SU-DHL-6 (cell line): ENCODE measurements around the gene ZNF512B.

ENCODE experiments used
- H2AFZ ChIP-seq: fragments of 200-600 bp; sonication (generic); 2 replicates; pipeline ENCODE4 v1.6.1; 2014; ENCODE audit warnings: low read depth, mild to moderate bottlenecking, moderate library complexity, mixed read lengths, antibody characterized with exemption, low read length; ENCODE audit not compliant: severe bottlenecking
- H3F3A ChIP-seq: fragments of 200-600 bp; shearing (Covaris generic); 2 replicates; pipeline ENCODE4 v1.6.0; 2016; ENCODE audit warnings: antibody characterized with exemption, mild to moderate bottlenecking; ENCODE audit not compliant: insufficient read depth
- H3K27ac ChIP-seq: fragments of 200-600 bp; sonication (generic); 2 replicates; pipeline ENCODE4 v1.5.1; 2016; ENCODE audit warnings: low read depth, mild to moderate bottlenecking, low read length, moderate library complexity, mixed read lengths
- H3K27me3 ChIP-seq: fragments of 200-600 bp; sonication (generic), shearing (Covaris generic); 2 replicates; pipeline ENCODE4 v1.6.0; 2014; ENCODE audit warnings: mild to moderate bottlenecking, low read length
- H3K36me3 ChIP-seq: fragments of 200-600 bp; sonication (generic); 2 replicates; pipeline ENCODE4 v1.6.1; 2014; ENCODE audit warnings: mild to moderate bottlenecking, low read length, mixed read lengths
- H3K4me2 ChIP-seq: fragments of 300-600, 200-600 bp; shearing (Covaris generic), sonication (generic); 2 replicates; pipeline ENCODE4 v1.6.0; 2014; ENCODE audit warnings: low read length, low read depth, mild to moderate bottlenecking; ENCODE audit not compliant: poor library complexity, severe bottlenecking
- H3K4me3 ChIP-seq: fragments of 200-600 bp; sonication (generic); 2 replicates; pipeline ENCODE4 v1.5.1; 2014; ENCODE audit warnings: antibody characterized with exemption, low read length, mild to moderate bottlenecking, mixed read lengths; ENCODE audit not compliant: insufficient read depth, poor library complexity, severe bottlenecking
- H3K79me2 ChIP-seq: fragments of 200-600 bp; sonication (generic); 2 replicates; pipeline ENCODE4 v1.6.1; 2014; ENCODE audit warnings: mild to moderate bottlenecking, low read length, moderate library complexity; ENCODE audit not compliant: insufficient read depth
- H3K9ac ChIP-seq: fragments of 200-600 bp; sonication (generic); 2 replicates; pipeline ENCODE4 v1.7.0; 2014; ENCODE audit warnings: mild to moderate bottlenecking, low read length
- H3K9me2 ChIP-seq: fragments of 200-600 bp; sonication (generic); replicated peaks from 2 replicates; pipeline ENCODE4 v1.6.1; 2014; ENCODE audit warnings: low read length; ENCODE audit not compliant: insufficient read depth
- H3K9me3 ChIP-seq: fragments of 200-600 bp; sonication (generic); 2 replicates; pipeline ENCODE4 v1.6.1; 2014; ENCODE audit warnings: low read length, mixed read lengths; ENCODE audit not compliant: insufficient read depth
- H4K20me1 ChIP-seq: fragments of 200-600 bp; sonication (generic); 2 replicates; pipeline ENCODE4 v1.6.1; 2014; ENCODE audit warnings: low read depth, mild to moderate bottlenecking, antibody characterized with exemption, low read length, moderate library complexity, mixed read lengths
- CTCF ChIP-seq: fragments of 200-600 bp; sonication (generic); IDR thresholded peaks from one replicate; pipeline ENCODE4 v1.5.1; 2017; ENCODE audit warnings: antibody characterized with exemption, mild to moderate bottlenecking, low read length, moderate library complexity; ENCODE audit not compliant: insufficient read depth, poor library complexity, severe bottlenecking
- EZH2phosphoT487 ChIP-seq: fragments of 200-600 bp; sonication (generic), shearing (Covaris generic); conservative IDR thresholded peaks from 2 replicates; pipeline ENCODE4 v1.6.1; 2018; ENCODE audit warnings: mild to moderate bottlenecking, antibody characterized with exemption, low read length, moderate library complexity, mixed read lengths

The ZNF512B gene

GRCh38 chr20:64003960-64004725, 34.4 kb upstream of the ZNF512B start:
- no peak overlapping the region for H3K4me2 ChIP-seq
- no peak for TF ChIP-seq EZH2phosphoT487
- TF ChIP-seq CTCF = no peak

DNA sequence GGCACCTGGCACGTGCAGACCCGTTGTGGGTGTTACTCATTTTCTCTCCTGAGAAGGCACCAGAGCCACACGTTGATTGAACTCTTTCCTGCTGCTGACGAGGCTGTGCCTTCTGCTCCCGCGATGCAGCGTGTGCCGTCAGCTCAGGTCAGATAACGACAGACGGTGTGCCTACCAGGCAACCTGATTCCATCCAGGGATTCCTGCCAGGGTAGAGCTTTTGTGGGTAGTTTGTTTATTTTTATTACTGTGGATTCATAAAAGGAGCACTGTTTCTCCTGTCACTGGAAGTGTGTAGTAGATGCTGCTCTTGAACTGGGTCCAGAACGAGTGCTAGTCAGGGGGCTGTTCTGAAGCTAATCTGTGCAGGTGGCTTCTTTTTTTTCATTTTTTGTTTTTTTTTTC, 31.9 kb upstream of the ZNF512B start:
- Histone ChIP-seq H3K79me2 (no peaks in the 10 kb centered on the region), H3K4me2 (no peak overlapping the region), H3F3A (0 out of 2 replicates have a peak, but pooled peaks cover 4% of the 10 kb centered on the region), H3K36me3 (0 out of 2 replicates have a peak, but pooled peaks cover 9% of the 10 kb centered on the region), H3K27me3 (no peaks in the 10 kb centered on the region), H3K9ac (no peak overlapping the region), H3K4me3 (no peak overlapping the region), H3K9me3 (no peaks in the 10 kb centered on the region), H3K27ac (no peak overlapping the region), H4K20me1 (no peaks in the 10 kb centered on the region), H3K9me2 (no peaks in the 10 kb centered on the region), H2AFZ (no peak overlapping the region)
- TF ChIP-seq CTCF (no peak), EZH2phosphoT487 (no peak)

More at GRCh38 chr20:64003960-64004725, 34.4 kb upstream of the ZNF512B start:
- Histone ChIP-seq H3K36me3 (0 out of 2 replicates have a peak, but pooled peaks cover 7% of the 10 kb centered on the region), H3K4me3 (no peak overlapping the region), H3F3A (no peaks in the 10 kb centered on the region), H3K27me3 (no peaks in the 10 kb centered on the region), H3K9ac (no peak overlapping the region), H3K79me2 (no peaks in the 10 kb centered on the region), H3K9me3 (no peaks in the 10 kb centered on the region), H2AFZ (no peak overlapping the region), H3K27ac (no peak overlapping the region), H4K20me1 (no peaks in the 10 kb centered on the region), H3K9me2 (no peaks in the 10 kb centered on the region)

DNA sequence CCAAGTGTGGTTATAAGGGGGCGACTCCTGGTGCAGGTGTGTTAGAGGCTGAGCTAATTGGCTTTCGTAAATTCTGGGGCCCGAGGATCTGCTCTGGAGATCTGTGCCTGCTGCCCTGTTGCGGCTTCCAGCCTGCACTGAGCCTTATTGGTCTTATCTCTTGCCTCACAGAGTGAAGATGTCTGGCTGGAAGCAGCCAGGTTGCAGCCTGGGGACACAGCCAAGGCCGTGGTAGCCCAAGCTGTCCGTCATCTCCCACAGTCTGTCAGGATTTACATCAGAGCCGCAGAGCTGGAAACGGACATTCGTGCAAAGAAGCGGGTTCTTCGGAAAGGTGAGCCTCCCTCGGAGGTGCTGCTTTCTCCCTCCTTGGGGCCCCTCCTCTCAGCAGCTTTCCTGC, 31.2 kb upstream of the ZNF512B start:
- Histone ChIP-seq H3K27ac (no peak overlapping the region), H3K4me2 (no peak overlapping the region), H3K9me2 (no peaks in the 10 kb centered on the region), H2AFZ (no peak overlapping the region), H3K36me3 (0 out of 2 replicates have a peak, but pooled peaks cover 9% of the 10 kb centered on the region), H4K20me1 (no peaks in the 10 kb centered on the region), H3F3A (0 out of 2 replicates have a peak, but pooled peaks cover 4% of the 10 kb centered on the region), H3K9ac (no peak overlapping the region), H3K79me2 (no peaks in the 10 kb centered on the region), H3K4me3 (no peak overlapping the region), H3K27me3 (no peaks in the 10 kb centered on the region), H3K9me3 (no peaks in the 10 kb centered on the region)
- TF ChIP-seq EZH2phosphoT487 = no peak
- TF ChIP-seq CTCF = no peak
